ENCODE results near the gene ATG9B.

The ATG9B gene

DNA sequence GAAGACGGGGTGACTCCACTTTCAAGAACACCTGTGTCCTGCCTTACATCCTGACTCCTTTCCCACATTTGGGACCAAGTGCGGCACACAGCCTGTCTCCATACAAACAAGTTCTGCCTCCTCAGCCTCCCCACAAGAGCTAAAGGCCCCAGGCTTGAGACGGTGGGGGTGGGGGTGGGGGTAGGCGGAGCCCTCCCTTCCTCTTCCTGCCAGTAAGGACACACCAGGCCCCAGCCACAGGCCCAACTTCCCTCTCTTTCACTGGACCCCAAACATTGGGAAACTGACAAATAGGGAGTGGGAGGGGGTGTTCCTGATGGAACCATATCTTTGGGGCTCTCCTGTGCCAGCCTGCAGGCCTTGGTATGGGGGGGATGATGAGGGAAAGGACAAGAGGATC is 28.8 kb upstream of the ATG9B start:
- no peak overlapping the region for H3K4me3 ChIP-seq (ENCODE audit: low read length)
- no peak for TF ChIP-seq CTCF (IDR thresholded peaks at IDR 0.05; ENCODE audit: insufficient read depth, low read depth, low read length, missing control alignments)
- no peak for DNase-seq (ENCODE audit: low read depth)

- no peak overlapping the region for H3K4me3 ChIP-seq (ENCODE audit: low read length)
- no peak for TF ChIP-seq CTCF (IDR thresholded peaks at IDR 0.05; ENCODE audit: insufficient read depth, low read depth, low read length, missing control alignments)
- DNase-seq (ENCODE audit: low read depth), result peak; percentile 84
Observed at GRCh38 chr7:151051108-151051507, 26.8 kb upstream of the ATG9B start.

DNA sequence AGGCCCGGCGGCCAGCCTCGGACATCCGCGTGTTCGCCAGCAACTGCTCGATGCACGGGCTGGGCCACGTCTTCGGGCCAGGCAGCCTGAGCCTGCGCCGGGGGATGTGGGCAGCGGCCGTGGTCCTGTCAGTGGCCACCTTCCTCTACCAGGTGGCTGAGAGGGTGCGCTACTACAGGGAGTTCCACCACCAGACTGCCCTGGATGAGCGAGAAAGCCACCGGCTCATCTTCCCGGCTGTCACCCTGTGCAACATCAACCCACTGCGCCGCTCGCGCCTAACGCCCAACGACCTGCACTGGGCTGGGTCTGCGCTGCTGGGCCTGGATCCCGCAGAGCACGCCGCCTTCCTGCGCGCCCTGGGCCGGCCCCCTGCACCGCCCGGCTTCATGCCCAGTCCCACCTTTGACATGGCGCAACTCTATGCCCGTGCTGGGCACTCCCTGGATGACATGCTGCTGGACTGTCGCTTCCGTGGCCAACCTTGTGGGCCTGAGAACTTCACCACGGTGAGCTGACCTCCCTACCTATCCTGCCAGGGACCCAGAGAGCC is 24.7 kb upstream of the ATG9B start:
- no peak for DNase-seq (ENCODE audit: low read depth)
- H3K4me3 ChIP-seq (ENCODE audit: low read length), result no peak overlapping the region
- no peak for TF ChIP-seq CTCF (IDR thresholded peaks at IDR 0.05; ENCODE audit: insufficient read depth, low read depth, low read length, missing control alignments)

DNA sequence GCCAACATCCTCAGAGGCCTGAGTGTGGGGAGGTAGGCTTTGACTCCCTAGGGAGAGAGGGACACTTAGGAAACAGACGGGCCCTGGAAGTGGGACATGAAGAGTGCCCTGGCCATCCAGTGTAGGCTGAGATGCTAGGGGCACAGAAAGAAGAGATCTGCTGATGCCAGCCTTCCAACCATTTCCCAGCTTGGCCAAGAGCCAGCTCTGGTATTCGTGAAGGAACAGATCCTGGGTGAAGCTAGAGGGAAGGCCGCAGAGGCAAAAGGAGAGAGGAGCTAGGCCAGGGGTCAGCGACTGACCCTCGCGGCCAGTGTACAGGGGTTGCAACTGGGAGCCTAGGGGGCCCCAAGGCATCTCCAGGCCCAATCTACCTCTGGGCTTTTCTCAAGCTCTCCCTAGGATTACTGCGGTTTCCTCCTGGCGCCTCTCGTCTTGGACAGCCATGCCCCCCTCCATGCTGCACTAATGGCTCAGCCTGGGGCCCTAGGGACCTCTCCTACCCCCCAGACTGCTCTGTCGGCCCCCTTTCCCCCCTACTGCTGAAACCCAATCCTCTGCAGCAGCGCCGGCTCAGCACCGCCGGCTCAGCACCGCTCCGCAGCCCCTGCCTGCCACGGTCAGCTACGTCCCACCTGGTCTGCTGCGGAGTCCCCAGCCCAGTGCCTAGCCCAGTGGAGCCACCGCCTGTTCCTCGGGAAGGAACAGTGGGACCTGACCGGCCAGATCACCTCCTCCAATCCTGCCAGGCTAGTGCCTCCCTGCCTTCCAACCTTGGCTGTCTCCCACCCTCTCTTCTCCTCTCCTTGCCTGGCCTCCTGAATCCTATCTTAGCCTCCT is 23.9 kb upstream of the ATG9B start, which contains the start of gene ASIC3:
Gene ASIC3, plus strand, starts transcription at position 556 of the 840 bp plus-strand sequence. CDS start 355 bp downstream, outside the sequence.
- TF ChIP-seq CTCF (IDR thresholded peaks at IDR 0.05; ENCODE audit: insufficient read depth, low read depth, low read length, missing control alignments), result no peak
- no peak for DNase-seq (ENCODE audit: low read depth)
- H3K4me3 ChIP-seq (ENCODE audit: low read length), result no peak within 1 kb of the TSS

DNA sequence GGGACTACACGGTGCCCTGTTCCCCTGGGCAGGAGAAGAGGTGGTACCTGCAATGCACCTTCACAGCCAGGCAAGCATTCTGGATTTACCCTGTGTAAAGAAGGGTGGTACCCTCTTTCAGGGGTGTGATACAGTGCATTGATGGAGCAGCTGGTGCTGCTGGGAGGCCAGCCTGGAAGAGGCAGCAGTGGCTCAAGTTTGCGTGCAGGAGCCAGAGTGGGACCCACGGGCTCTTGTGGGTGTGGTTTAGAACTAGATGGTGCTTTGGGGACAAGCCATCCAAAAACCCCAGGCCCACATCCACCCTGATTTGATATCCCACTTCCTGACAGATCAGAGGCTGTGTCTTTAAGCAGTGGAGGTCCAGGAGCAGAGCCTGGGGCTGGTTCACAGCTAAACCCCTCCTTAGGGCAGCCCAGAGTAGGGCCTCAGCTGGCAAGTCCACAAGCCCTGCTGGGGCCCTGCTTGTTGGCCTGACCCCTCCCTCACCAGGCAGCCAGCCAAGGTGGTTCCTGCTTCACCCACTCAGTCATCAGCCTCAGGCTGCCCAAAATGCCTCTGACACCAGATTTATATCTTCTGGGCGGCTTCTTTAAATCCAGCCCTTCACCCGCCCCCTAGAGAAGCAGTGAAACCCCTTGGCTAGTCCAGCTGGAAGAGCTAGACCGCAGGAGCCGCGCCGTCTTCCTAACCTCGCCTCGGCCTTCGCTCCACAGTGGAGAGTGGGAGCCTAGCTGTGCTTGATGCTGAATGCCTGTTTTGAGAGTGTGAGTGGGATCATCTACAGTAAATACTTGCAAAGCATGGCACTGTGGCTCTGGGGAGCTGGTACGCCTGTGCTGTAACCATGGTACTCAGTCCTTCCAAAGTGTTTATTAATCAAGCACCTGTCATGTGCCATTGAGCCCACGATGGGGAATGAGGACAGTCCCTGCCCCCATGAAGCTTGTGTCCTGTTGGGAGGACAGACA is 22.6 kb upstream of the ATG9B start:
- DNase-seq (ENCODE audit: low read depth), result peak; percentile 56
- TF ChIP-seq CTCF (IDR thresholded peaks at IDR 0.05; ENCODE audit: insufficient read depth, low read depth, low read length, missing control alignments), result no peak
- no peak overlapping the region for H3K4me3 ChIP-seq (ENCODE audit: low read length)

DNA sequence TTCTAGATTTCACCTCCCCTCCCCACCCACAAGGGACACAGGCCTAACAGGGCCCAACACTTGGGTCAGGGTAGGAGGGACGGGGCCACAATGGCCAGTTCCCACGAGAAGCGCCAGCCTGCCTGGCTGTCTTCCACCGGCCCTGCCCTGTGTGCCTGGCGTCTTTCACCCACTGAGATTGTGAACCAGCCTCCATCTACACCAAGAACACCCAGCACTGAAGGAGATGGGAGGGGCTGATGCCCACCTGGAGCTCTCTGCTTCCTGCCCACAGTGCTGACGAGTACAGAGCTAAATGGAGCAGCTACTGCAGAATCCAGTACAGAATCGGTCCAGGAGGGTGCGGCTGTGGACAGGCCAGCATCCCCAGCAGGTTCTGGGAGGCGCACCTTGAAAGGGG is 21.7 kb upstream of the ATG9B start:
- no peak overlapping the region for H3K4me3 ChIP-seq (ENCODE audit: low read length)
- DNase-seq (ENCODE audit: low read depth), result no peak
- TF ChIP-seq CTCF (IDR thresholded peaks at IDR 0.05; ENCODE audit: insufficient read depth, low read depth, low read length, missing control alignments), result no peak

All from epithelial cell of esophagus (primary cell).